Measurements from ENCODE around the gene CIT.

The CIT gene

DNA sequence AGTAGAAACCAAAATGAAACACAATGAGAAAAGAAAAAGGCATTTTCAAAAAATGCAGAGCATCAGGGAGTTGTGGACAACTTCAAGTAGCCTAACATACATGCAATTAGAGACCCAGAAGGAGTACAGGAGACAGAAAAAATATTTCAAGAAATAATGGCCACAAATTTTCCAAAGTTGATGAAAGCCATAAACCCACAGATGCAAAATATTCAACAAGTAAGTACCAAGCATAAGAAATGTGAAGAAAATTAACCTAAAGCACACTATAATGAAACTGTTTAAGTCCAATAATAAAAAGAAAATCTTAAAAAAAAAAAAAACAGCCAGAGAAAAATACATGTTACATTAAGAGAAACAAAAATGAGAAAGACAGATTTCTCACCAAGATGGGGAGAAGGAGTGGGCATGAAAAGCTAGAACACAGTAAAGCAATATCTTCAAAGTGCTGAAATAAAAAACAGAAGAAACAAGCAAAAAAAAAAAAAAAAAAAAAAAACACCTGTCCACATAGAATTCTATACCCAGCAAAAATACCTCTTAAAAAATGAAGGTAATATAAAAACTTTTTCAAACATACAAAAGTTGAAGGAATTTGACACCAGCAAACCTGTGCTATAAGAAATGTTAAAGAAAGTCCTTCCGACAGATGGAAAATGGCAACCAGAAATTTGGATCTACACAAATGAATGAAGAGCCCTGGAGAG, 132.1 kb downstream of the CIT start:
- no peak for TF ChIP-seq CTCF (IDR thresholded peaks at IDR 0.05; ENCODE audit: extremely low read depth, missing control alignments)

DNA sequence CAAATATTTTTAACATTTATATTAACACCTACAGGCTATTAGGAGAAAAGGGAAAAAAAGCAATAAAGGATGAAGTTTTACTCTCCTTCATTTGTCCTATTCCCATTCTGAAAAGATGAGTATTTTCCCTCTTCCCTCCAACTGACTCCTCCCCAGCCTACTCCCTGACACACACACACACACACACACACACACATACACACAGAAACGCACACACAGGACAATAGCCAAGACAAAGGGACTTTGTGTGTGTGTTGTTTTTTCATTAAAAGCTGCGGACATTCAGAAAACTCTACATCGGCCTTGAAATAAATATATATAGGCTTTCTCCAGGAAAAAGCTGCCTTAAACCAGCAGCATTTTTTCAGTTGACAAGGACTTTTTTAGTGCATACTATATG, 134.4 kb downstream of the CIT start:
- DNase-seq (ENCODE audit: low spot score) = no peak
- TF ChIP-seq CTCF (IDR thresholded peaks at IDR 0.05; ENCODE audit: extremely low read depth, missing control alignments) = no peak

More for the DNA sequence above, 132.1 kb downstream of the CIT start:
- DNase-seq (ENCODE audit: low spot score) = no peak

- TF ChIP-seq CTCF (IDR thresholded peaks at IDR 0.05; ENCODE audit: extremely low read depth, missing control alignments) = no peak
- no peak for DNase-seq (ENCODE audit: low spot score)
Measured at GRCh38 chr12:119740830-119741229, 136.3 kb downstream of the CIT start.

GRCh38 chr12:119735079-119735478, 142.0 kb downstream of the CIT start:
- DNase-seq (ENCODE audit: low spot score) = no peak
- TF ChIP-seq CTCF (IDR thresholded peaks at IDR 0.05; ENCODE audit: extremely low read depth, missing control alignments) = no peak

GRCh38 chr12:119730381-119730780, 146.7 kb downstream of the CIT start:
- TF ChIP-seq CTCF (IDR thresholded peaks at IDR 0.05; ENCODE audit: extremely low read depth, missing control alignments) = no peak
- no peak for DNase-seq (ENCODE audit: low spot score)

DNA sequence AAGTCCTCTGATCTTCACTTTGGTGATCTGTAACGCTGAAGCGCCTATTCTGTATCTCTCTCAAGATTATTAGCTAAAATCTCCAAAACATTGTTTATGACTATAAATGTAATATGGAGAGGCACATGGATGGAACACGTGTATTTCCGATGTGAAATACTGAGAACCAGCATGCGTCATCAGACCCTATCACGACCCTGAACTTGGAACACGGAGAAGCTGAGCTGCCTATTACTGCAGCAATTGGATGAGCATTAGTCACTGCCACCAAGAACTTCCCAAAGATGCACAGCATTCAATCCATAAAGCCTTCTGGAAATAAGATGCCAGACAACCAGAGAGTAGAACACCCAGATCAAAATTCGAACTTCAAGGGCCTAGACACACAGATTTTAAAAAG, 147.2 kb downstream of the CIT start:
- TF ChIP-seq CTCF (IDR thresholded peaks at IDR 0.05; ENCODE audit: extremely low read depth, missing control alignments) = no peak

DNA sequence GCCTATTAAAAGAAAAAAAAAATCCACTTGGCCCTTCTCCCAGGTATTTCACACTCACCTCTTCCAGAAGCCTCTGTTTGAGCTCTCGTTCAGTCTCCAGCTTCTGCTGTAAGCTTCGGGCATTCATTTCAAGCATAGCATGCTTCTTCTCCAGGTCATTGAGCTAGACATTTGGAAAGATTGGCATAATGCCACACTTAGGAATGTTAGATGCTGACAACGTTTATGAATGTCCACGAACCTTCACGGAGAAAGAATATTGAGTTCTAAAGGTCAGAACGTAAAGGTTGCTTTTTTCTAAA, 148.7 kb downstream of the CIT start:
- no peak for TF ChIP-seq CTCF (IDR thresholded peaks at IDR 0.05; ENCODE audit: extremely low read depth, missing control alignments)
- DNase-seq (ENCODE audit: low spot score) = no peak

More for the DNA sequence above, 147.2 kb downstream of the CIT start:
- DNase-seq (ENCODE audit: low spot score) = no peak
